GM12875 (cell line): ENCODE data around the gene PTPRM.

Experiments used
- H3K4me3 ChIP-seq: one replicate; pipeline ENCODE4 v1.5.1; 2011; ENCODE audit warnings: low read depth, low read length, control low read depth
- CTCF ChIP-seq: IDR thresholded peaks from 2 replicates; pipeline ENCODE4 v1.5.1; 2011; ENCODE audit warnings: low read depth, mild to moderate bottlenecking, control low read depth, inconsistent platforms, low read length, moderate library complexity, borderline replicate concordance; ENCODE audit not compliant: insufficient read depth

PTPRM gene

GRCh38 chr18:8339210-8339609, 772.1 kb downstream of the PTPRM start:
- no peak overlapping the region for H3K4me3 ChIP-seq
- TF ChIP-seq CTCF = no peak

- H3K4me3 ChIP-seq = no peak overlapping the region
- TF ChIP-seq CTCF = no peak
These were observed 772.8 kb downstream of the PTPRM start for GRCh38 chr18:8339952-8340351.

- TF ChIP-seq CTCF = no peak
- no peak overlapping the region for H3K4me3 ChIP-seq
These were observed 774.5 kb downstream of the PTPRM start for GRCh38 chr18:8341481-8342230.

- no peak overlapping the region for H3K4me3 ChIP-seq
- no peak for TF ChIP-seq CTCF
These were observed 781.1 kb downstream of the PTPRM start for GRCh38 chr18:8348051-8348720.

- TF ChIP-seq CTCF = no peak
- H3K4me3 ChIP-seq = no peak overlapping the region
These were observed 782.6 kb downstream of the PTPRM start for GRCh38 chr18:8349608-8350323.

GRCh38 chr18:8350628-8351027, 783.5 kb downstream of the PTPRM start:
- no peak overlapping the region for H3K4me3 ChIP-seq
- no peak for TF ChIP-seq CTCF
